D721Med (cell line): ENCODE measurements around the gene ATAD2B.

Experiments used
- DNase-seq: peaks from one replicate; pipeline ENCODE4 v3.0.0; 2011; ENCODE audit warnings: low spot score; ENCODE audit not compliant: insufficient read length
- FAIRE-seq: peaks from 2 replicates; lab custom pipeline; 2011; peaks lifted over from hg19 to GRCh38; lab: Jason Lieb, UNC
- TF ChIP-seq, protein P1 (sequence below): IDR thresholded peaks from 2 replicates; pipeline ENCODE4 v1.5.1; 2012; ENCODE audit warnings: mild to moderate bottlenecking, control low read depth; ENCODE audit not compliant: insufficient read depth; ENCODE audit errors: missing control alignments

ATAD2B gene

DNA sequence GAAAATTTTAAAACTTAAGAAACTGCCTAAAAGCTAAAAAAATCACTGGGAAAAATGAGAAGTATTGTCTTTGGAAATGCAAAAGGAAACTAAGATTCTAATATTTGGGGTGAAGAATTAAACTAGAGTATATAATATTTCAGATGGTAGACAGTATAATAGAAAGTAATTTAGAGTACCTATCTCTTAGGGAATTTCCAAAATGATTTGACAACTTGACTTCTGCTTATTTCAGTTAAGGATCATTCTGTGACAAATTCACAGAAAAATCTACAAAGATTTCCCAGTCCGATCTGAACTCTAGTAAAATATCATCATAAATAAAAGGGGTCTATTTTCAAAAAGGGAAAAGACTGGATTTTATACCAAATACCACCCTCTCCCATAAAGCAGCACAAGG lies 99.6 kb downstream of the ATAD2B start:
- DNase-seq (no peak), FAIRE-seq (no peak)
- TF ChIP-seq, protein P1, sequence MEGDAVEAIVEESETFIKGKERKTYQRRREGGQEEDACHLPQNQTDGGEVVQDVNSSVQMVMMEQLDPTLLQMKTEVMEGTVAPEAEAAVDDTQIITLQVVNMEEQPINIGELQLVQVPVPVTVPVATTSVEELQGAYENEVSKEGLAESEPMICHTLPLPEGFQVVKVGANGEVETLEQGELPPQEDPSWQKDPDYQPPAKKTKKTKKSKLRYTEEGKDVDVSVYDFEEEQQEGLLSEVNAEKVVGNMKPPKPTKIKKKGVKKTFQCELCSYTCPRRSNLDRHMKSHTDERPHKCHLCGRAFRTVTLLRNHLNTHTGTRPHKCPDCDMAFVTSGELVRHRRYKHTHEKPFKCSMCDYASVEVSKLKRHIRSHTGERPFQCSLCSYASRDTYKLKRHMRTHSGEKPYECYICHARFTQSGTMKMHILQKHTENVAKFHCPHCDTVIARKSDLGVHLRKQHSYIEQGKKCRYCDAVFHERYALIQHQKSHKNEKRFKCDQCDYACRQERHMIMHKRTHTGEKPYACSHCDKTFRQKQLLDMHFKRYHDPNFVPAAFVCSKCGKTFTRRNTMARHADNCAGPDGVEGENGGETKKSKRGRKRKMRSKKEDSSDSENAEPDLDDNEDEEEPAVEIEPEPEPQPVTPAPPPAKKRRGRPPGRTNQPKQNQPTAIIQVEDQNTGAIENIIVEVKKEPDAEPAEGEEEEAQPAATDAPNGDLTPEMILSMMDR, result no peak

DNA sequence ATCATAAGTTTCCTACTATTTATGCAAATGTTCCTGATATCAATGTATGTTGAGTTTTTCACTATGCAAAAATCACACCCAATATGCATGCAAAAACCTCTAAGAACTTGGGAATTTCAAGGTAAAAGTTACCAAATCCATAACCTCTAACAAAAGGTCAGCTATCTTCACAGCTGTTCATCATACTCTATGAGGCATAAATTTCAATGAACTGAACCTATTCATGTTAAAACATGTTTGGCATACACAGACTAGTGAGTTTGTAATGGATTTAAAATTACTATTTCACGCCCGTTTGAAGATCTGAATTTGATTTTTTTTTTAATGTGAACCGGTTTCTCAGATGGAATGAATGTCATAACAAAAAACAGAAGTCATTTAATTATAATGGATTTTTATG lies 100.2 kb downstream of the ATAD2B start:
- DNase-seq (no peak), FAIRE-seq (no peak)
- TF ChIP-seq, protein P1, result no peak

DNA sequence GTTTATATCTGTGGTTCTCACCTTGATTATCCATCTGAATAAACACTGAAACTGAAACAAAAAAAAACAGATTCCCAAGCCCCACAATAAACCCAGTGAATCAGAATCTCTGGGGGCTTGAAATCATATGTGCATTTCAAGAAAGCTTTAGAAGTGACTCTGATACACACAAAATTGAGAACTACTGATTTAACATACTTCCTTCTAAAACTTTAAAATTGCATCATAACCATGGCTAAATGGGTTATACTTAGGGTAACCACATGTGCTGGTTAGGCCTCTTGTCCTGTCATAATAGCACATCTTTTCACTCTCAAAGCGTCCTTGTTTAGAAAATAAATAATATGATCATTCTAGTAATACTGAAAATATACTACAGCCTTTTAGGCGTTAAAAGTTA lies 100.9 kb downstream of the ATAD2B start:
- no peak for DNase-seq
- TF ChIP-seq, protein P1, result no peak
- no peak for FAIRE-seq

DNA sequence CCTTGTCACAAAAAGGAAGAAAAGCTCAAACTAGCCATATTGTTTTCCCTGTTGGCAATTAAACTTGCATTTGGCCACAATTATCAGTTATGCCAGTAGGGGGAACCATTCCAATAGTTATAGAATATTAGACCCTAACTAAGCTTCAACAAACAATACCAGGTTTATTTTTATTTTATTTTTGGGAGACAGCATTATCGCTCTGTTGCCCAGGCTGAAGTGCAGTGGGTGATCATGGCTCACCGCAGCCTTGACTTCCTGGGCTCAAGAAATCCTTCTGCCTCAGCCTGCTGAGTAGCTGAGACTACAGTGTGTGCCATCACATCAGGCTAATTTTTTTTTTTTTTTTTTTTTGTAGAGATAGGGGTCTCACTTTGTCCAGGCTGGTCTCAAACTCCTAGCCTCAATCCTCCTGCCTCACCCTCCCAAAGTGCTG lies 102.1 kb downstream of the ATAD2B start:
- FAIRE-seq, result no peak
- DNase-seq, result no peak
- TF ChIP-seq, protein P1, result peak; percentile 82

DNA sequence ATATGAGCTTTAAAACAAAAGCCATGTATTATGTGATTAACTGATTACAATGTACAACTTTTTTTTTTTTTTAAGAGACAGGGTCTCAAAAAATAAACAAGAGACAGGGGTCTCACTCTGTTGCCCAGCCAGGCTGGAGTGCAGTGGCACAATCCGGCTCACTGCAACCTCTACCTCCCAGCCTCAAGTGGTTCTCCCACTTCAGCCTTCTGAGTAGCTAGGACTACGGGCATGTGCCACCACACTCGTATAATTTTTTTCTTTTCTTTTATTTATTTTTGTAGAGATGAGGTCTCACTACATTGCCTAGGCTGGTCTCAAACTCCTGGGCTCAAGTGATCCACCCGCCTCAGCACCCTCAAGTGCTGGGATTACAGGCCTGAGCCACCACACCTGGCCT lies 103.1 kb downstream of the ATAD2B start:
- DNase-seq (no peak), FAIRE-seq (no peak)
- TF ChIP-seq, protein P1, result no peak

DNA sequence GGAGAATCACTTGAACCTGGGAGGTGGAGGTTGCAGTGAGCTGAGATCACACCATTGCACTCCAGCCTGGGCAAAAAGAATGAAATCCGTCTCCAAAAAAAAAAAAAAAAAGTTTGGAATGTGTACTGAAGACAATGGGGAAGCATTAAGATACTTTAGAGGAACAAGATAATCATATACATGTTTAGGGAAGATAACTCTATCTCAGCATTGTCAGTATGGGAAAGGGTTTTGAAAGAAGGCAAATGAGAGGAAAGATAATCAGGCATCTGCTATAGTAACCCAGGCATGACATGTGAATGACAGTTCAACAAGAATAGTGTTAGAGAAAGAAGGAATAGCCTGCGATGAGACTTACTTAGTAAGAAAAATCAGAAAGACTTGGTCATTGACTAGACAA lies 112.0 kb downstream of the ATAD2B start:
- TF ChIP-seq, protein P1, result no peak
- DNase-seq (no peak), FAIRE-seq (no peak)

DNA sequence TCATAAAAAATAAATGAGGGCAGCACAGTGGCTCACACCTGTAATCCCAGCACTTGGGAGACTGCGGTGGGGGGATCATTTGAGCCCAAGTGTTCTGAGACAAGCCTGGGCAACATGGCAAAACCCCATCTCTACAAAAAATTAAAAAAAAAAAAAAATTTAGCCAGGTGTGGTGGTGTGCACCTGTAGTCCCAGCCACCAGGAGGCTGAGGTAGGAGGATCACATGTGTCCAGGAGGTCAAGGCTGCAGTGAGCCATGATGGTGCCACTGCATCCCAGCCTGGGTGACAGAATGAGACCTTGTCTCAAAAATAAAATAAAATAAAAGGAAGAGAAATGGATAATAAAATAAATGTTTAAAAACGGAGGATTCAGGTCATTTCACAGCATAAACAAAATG lies 113.5 kb downstream of the ATAD2B start:
- no peak for FAIRE-seq
- TF ChIP-seq, protein P1, result no peak
- no peak for DNase-seq
